Activated naive CD8-positive, alpha-beta T cell treated with anti-CD3 and anti-CD28 coated beads, Interleukin-2, amount 50 U/mL, for 16 hours (primary cell): ENCODE data around the gene NDUFAF3.

ENCODE experiments used
- DNase-seq: peaks from one replicate; pipeline ENCODE4 v3.0.0-alpha.2; 2020; ENCODE audit warnings: low read depth, low spot score

Gene NDUFAF3

DNA sequence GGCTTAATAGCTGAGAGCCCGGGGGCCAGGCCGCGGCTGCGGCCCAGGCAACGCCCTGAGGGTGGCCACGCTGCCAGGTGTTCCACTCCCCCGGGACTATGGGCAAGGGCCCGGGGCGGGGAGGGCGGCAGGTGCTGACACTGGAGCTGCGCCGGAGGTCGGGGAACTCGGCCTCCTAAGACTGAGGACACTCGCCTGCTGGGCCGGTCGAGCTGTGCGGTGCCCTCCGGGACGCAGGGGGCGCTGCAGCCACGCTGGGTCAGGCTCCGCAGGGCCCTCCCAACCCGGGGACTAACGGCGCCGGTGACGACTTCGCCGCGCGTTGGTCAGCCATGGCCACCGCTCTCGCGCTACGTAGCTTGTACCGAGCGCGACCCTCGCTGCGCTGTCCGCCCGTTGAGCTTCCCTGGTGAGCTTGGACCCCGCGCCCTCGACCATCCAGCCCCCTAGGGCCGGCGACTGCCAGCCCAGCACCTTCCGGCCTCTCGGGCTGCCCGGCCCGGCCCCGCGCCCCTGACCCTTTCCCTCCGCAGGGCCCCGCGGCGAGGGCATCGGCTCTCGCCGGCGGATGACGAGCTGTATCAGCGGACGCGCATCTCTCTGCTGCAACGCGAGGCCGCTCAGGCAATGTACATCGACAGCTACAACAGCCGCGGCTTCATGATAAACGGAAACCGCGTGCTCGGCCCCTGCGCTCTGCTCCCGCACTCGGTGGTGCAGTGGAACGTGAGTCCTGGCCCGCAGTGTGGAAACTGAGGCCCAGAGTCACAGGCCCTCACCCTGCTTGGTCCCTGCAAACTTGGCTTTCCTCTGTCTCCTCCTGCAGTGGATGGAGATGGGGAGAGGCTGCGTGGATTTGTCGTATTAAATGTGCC, at the start of gene NDUFAF3:
Gene NDUFAF3 (plus strand): TSS at position 309 of the 875 bp plus-strand sequence. CDS start 24 bp downstream, at position 333.
- peak; percentile 85 for DNase-seq

DNA sequence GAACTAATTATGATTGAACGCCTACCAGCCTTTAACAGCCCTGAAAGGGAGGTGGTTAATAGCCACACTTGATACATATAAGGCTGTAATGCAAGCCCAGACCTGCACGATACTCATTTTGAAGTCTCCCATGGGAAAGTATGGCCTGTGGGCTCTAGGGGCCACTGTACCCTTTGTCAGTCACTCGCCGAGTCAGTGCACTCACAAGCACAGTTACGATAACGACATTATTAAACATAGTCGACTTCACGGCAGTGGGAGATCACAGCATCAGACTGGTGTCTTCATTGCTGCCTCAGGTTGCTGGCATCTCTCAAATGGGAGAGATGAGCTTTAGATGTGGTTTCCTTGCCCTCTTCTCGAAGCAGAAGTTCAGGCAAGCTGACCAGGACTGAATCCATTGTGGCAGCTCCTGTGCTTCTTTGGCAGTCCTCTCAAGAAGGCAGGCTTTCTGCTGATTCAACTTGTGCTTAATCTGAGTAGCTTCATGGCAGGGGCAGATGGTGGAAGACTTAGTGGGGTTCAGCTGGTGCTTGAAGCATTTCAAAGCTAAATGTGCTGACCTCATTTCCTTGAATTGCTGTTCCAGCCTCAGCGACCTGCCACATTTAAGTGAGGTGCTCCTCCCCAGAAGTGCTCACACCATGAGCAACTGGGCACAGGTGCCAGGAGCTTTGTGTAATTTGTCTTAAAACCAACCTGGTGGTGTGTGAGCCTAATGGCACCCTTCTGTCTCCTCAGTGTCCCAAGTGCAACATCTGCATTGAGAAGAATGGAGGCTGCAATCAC, 47.7 kb upstream of the NDUFAF3 start:
- DNase-seq: no peak

DNA sequence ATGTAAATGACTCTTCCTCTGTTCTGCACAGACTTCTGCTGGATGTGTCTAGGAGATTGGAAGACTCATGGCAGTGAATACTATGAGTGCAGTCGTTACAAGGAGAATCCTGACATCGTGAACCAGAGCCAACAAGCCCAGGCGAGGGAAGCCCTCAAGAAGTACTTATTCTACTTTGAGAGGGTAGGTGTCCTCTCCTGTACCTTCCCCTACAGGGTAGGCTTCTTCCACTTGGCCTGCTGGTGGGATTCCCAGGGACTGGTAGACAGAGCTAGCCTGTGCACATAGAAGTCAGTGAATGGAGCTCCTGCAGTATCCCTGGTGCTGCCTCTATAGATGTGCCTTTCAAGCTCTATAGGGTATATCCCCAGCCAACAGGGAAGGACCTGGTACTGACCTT, 42.5 kb upstream of the NDUFAF3 start:
- no peak for DNase-seq

DNA sequence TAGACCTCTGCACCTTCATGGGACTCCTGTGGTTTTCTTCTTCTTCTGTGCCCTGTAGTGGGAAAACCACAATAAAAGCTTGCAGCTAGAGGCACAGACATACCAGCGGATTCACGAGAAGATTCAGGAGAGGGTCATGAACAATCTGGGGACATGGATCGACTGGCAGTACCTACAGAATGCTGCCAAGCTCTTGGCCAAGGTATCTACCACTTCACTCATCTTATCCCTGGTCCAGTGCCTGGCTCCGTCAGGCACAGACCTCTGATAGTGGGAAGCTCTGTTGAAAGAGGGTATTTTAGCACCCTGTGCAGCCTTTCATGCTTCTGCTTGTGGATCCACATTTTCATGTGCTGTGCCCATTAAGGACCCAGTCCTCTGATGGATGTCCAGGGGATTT, 41.6 kb upstream of the NDUFAF3 start:
- no peak for DNase-seq

- DNase-seq: no peak
Observed at GRCh38 chr3:48982016-48982415, 39.9 kb upstream of the NDUFAF3 start.

DNA sequence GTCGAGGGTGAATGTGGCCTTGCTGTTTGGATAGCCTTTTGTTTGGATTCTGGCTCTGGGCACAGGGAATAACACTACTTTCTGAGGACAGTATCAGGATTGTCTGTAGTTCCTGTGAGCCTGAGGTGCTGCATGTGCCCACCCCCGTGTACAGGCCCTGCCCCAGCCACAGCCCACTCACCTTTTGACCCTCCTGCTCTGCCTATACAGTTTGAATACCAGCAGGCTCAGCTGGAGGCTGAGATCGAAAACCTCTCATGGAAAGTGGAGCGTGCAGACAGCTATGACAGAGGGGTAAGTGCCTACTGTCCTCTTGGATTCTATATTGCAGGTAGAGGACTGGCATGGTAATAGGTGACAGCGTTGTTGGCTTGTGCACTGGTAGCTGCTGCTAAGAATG, 39.2 kb upstream of the NDUFAF3 start:
- no peak for DNase-seq

DNA sequence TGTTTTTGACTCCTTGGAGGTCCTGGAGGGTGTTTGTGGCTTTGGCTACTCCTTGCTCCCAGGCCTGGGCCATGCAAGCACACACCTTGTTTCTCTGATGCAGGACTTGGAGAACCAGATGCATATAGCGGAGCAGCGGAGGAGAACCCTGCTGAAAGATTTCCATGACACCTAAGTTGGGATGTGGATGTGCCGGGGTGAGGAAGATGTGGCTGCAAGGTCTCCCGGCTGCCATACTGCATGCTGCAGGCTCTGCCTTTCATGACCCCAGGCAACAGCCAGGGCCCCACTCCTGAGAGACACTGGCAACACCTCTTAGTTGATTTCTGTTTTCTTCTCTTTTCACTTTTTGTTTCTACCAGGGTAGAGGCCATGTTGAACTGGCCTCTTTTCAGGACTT, 38.8 kb upstream of the NDUFAF3 start:
- no peak for DNase-seq

GRCh38 chr3:48984663-48985062, 37.3 kb upstream of the NDUFAF3 start:
- DNase-seq: no peak

DNA sequence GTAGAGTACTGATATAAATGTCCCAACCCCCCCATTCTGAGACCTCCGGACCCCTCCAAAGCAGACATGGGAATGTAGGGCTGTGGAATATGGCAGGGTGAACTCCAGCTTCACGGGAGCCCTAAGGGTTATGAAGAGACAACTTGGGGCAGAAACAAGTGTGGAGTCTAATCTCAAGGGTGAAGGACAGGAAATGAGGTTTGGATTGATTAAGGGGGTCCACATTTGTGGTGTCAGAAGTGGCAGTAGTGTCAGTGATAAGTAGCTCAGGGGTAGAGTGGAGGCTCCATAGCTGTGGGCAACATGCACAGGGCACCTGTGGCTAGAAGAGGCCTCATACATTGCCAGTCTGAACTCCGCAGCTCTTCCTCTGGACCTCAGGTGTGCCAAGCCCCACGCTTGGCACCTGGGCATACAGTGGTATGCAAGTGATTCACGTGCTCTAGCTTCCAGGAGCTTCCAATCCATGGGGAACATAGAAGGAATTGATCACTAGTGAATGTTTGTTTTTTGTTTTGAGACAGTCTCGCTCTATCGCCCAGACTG, 36.0 kb upstream of the NDUFAF3 start:
- no peak for DNase-seq

DNA sequence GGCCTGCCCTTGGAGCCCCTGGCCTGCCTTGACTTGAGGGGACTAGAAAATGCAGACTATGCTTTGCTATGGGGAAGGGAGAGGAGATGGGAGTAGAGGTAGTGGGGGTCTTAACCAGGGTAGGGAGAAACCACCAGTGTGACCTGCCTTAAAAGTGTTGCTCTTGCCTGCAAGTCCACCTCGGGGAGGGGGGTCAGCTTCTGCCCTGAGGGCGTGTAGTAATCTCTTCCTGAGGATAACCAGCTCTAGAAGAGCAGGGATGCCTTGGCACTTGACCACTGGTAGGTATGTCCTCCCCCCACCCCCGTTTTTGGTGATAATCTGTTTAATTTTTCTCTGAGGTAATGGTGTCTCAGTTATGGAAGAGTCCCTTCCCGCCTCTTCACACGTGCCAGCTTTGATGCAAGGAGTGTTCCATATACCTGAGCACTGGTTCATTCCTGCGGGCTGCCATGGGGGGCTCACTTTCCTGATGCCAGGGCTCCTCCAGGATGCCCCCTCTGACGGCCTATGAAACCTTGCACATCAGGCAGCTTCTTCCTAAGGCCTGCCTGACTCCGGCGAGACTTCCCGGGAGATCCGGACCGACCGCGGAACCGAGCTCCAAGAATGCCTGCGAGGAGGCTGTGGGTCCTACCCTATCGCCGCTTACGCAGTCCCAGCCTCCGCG, 32.7 kb upstream of the NDUFAF3 start:
- no peak for DNase-seq

- peak; percentile 62 for DNase-seq
Observed at GRCh38 chr3:48989796-48990635, 31.9 kb upstream of the NDUFAF3 start, which contains the start of gene P4HTM. Gene P4HTM, plus strand, starts transcription at chr3:48990241. Its CDS starts 16 bp downstream, at chr3:48990257.

- no peak for DNase-seq
Observed at GRCh38 chr3:48990636-48991469, 31.1 kb upstream of the NDUFAF3 start.

DNA sequence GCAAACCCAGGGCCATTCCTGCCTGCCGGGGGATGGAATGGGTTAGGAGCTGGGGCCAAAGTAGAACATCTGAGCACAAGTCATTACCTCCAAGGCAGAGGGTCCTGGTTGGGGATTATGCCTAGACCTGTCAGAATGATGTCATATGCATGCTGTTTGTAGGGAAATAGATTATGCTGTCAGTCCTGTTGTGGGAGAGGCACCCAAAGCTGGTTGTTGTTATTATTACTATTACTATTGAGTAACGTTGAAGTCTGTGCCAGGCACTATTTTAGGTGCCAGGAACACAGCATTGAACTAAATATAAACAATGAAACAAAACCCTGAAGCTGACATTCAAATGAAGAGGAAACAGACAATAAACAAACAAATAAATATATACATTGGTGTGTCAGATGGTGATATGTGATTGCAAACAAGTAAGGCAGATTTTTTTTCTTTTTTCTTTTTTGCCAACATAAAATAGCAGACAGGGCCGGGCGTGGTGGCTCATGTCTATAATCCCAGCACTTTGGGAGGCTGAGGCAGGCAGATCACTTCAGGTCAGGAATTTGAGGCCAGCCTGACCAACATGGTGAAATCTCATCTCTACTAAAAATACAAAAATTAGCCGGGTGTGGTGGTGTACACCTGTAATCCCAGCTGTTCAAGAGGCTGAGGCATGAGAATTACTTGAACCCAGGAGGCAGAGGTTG, 29.9 kb upstream of the NDUFAF3 start:
- no peak for DNase-seq

DNA sequence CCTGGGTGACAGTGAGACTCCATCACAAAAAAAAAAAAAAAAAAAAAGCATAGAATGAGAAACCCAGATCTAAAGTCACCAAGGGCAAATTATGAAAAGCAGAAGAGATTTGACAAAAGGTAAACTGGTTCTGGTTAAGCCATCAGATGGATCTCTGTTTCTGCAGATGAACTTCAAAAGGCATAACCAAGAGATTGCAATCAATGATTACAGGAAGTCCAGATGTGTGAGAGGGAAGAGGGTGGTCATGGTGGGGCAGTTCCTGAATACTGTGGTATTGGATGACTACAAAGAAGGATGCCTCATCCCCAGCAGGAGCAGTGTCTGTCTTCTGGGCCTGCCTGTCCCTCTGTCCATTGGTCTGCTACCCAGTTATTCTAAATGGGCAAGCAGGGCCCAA, 28.1 kb upstream of the NDUFAF3 start:
- no peak for DNase-seq

DNA sequence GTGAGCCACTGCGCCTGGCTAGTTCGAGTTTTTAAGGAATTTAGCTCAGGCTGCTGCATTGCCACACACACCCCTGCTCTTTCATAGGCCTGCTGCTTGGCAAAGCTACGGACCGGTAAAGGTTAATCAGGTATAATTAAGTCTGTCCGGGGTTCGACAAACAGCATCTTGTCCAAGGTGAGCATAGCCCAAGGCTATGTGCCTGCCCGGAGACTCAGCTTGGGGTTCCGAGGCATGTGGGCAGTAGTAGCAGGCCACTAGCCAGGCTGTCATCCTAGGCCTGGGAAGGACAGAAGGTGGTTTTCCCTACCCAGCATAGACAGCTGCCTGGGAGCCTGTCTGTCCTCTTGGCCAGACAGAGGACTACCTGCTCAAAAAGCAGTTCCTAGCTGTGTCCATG, 25.3 kb upstream of the NDUFAF3 start:
- no peak for DNase-seq

DNA sequence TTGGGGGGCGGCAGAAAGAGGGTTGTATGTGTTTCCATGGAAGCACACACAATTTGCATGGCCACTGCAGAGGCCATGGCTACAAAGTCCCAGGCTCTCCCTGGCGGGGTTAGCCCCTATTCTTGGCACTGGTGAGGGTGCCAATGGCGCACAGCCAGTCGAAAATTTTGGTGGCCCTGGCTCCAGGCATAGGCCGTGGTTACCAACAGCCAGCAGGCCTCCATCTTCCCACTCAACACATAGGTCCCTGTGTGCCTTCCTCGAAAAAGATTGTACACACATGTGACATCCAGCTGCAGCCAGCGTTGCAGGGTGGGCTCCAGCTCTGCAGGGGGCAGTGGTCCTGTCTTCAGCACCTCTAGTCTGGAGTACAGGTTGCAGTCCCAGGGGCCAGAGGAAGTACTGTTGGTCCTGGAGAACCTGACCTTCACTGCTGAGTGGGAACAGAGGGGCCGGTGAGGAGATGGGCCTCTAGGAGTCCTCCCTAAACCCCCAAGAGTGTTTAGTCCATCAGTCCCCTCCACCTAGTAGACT, 24.8 kb upstream of the NDUFAF3 start:
- DNase-seq: no peak

DNA sequence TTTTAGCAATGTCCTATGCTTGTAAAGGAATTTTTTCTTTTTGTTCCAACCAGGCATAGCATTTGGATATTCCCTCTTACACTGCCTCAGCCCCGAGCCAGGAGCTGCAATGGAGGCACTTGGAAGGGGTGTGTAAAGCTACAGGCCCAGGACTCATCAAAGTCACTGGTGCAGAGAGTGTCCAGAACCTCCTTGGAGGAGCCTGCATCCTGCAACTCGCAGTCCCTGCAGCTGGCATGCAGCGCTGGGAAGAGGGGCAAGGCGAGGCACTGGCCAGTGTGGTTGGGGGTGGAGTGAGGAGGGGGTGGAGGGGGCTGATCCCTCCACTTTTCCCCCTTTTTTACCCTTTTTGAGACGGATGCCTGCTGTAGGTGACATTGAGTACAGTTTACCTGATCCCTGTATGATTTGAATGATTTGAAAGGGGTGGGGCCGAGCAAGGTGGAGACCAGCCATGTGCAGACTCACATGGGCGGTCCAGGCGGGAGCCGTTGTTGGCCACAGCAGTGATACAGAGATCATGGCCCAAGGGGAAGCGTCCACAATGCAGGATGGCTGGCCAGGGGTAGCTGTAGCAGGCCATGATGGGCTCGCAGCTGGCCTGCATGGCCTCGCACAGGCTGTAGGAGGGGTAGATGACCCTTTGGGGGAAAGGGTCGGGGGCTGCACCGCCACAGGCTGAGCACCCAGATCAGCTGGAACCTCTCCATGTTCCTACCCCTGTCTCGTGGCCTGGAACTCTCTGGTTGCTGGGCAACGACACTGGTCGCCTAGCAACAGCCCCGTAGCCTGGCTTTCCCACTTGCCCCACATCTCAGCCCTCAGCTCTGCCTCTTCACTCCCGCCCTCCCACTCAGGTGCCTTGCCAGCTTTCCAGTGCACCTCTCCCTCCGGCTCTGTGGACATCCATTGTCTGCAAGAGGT, 23.9 kb upstream of the NDUFAF3 start:
- DNase-seq: no peak
